Parathyroid adenoma (tissue), 2 donors: ENCODE data around the gene SEZ6L.

Source experiments
- H2AFZ ChIP-seq: fragments of 300-600 bp; sonication (generic); one replicate; pipeline ENCODE4 v1.7.0; 2017; ENCODE audit warnings: antibody characterized with exemption, mild to moderate bottlenecking
- H3K27ac ChIP-seq: fragments of 300-600 bp; sonication (generic); one replicate; pipeline ENCODE4 v1.7.0; 2017
- H3K27me3 ChIP-seq: fragments of 300-600 bp; sonication (generic); one replicate; pipeline ENCODE4 v1.7.0; 2017; ENCODE audit warnings: low read length; ENCODE audit not compliant: control insufficient read depth, insufficient read depth
- H3K36me3 ChIP-seq: fragments of 300-600 bp; sonication (generic); one replicate; pipeline ENCODE4 v1.7.0; 2017; ENCODE audit warnings: low read length; ENCODE audit not compliant: control insufficient read depth, insufficient read depth
- H3K4me1 ChIP-seq: fragments of 300-600 bp; sonication (generic); one replicate; pipeline ENCODE4 v1.7.0; 2017; ENCODE audit warnings: control low read depth
- H3K4me2 ChIP-seq: fragments of 300-600 bp; sonication (generic); one replicate; pipeline ENCODE4 v1.7.0; 2017; ENCODE audit warnings: low read length
- H3K4me3 ChIP-seq: fragments of 300-600 bp; sonication (generic); one replicate; pipeline ENCODE4 v1.7.0; 2017; ENCODE audit warnings: low read depth, low read length
- H3K79me2 ChIP-seq: fragments of 300-600 bp; sonication (generic); one replicate; pipeline ENCODE4 v1.7.0; 2017; ENCODE audit warnings: control low read depth
- H3K9ac ChIP-seq: fragments of 300-600 bp; sonication (generic); one replicate; pipeline ENCODE4 v1.7.0; 2017; ENCODE audit warnings: mild to moderate bottlenecking
- H3K9me3 ChIP-seq: fragments of 300-600 bp; sonication (generic); one replicate; pipeline ENCODE4 v1.7.0; 2017; ENCODE audit warnings: low read length; ENCODE audit not compliant: control insufficient read depth
- TF ChIP-seq, protein P1 (sequence below): fragments of 300-600 bp; sonication (generic); IDR thresholded peaks from one replicate; pipeline ENCODE4 v1.7.0; 2017; ENCODE audit warnings: antibody characterized with exemption, mild to moderate bottlenecking
- donor health status: primary hyperparathyroidism.

SEZ6L gene

GRCh38 chr22:26265281-26265680 is 96.0 kb downstream of the SEZ6L start:
- H3K36me3 ChIP-seq, result no peaks in the 10 kb centered on the region
- no peak overlapping the region for H2AFZ ChIP-seq
- H3K4me2 ChIP-seq, result no peak overlapping the region
- no peaks in the 10 kb centered on the region for H3K79me2 ChIP-seq
- no peaks in the 10 kb centered on the region for H3K27me3 ChIP-seq
- H3K9me3 ChIP-seq, result no peaks in the 10 kb centered on the region
- TF ChIP-seq, protein P1, sequence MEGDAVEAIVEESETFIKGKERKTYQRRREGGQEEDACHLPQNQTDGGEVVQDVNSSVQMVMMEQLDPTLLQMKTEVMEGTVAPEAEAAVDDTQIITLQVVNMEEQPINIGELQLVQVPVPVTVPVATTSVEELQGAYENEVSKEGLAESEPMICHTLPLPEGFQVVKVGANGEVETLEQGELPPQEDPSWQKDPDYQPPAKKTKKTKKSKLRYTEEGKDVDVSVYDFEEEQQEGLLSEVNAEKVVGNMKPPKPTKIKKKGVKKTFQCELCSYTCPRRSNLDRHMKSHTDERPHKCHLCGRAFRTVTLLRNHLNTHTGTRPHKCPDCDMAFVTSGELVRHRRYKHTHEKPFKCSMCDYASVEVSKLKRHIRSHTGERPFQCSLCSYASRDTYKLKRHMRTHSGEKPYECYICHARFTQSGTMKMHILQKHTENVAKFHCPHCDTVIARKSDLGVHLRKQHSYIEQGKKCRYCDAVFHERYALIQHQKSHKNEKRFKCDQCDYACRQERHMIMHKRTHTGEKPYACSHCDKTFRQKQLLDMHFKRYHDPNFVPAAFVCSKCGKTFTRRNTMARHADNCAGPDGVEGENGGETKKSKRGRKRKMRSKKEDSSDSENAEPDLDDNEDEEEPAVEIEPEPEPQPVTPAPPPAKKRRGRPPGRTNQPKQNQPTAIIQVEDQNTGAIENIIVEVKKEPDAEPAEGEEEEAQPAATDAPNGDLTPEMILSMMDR, result no peak
- H3K4me1 ChIP-seq, result no peaks in the 10 kb centered on the region
- no peak overlapping the region for H3K9ac ChIP-seq
- no peak overlapping the region for H3K27ac ChIP-seq
- no peak overlapping the region for H3K4me3 ChIP-seq

DNA sequence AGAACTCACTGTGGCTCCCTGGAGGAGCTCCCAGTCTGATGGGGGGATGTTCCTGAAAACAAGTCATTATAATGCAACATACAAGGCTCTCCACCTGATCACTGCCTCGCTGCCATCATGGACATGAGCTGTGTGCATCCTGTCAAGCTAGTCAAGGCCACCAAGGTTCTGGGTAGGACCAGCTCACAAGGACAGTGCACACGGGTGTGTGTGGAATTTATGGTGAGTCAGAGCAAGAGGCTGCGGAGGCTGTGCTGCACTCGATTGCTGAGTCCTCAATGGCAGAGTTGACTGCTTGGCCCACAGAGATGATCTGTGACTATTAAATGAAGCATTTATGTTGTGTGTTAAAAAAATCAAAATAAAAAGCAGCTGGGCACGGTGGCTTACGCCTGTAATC is 96.6 kb downstream of the SEZ6L start:
- H3K4me1 ChIP-seq, result no peaks in the 10 kb centered on the region
- TF ChIP-seq, protein P1, result no peak

GRCh38 chr22:26267856-26268255 is 98.6 kb downstream of the SEZ6L start:
- H3K27ac ChIP-seq, result no peak overlapping the region
- H3K36me3 ChIP-seq, result no peaks in the 10 kb centered on the region
- H3K4me3 ChIP-seq, result no peak overlapping the region
- H3K27me3 ChIP-seq, result no peaks in the 10 kb centered on the region
- H3K4me1 ChIP-seq, result no peaks in the 10 kb centered on the region
- H3K9ac ChIP-seq, result no peak overlapping the region
- H2AFZ ChIP-seq, result no peak overlapping the region
- TF ChIP-seq, protein P1, result no peak
- no peak overlapping the region for H3K4me2 ChIP-seq
- H3K9me3 ChIP-seq, result no peaks in the 10 kb centered on the region
- no peaks in the 10 kb centered on the region for H3K79me2 ChIP-seq

More for the DNA sequence above, 96.6 kb downstream of the SEZ6L start:
- Histone ChIP-seq H3K9me3 (no peaks in the 10 kb centered on the region), H3K36me3 (no peaks in the 10 kb centered on the region), H3K9ac (no peak overlapping the region), H3K27ac (no peak overlapping the region), H3K4me3 (no peak overlapping the region), H3K79me2 (no peaks in the 10 kb centered on the region), H3K27me3 (no peaks in the 10 kb centered on the region), H2AFZ (no peak overlapping the region), H3K4me2 (no peak overlapping the region)

DNA sequence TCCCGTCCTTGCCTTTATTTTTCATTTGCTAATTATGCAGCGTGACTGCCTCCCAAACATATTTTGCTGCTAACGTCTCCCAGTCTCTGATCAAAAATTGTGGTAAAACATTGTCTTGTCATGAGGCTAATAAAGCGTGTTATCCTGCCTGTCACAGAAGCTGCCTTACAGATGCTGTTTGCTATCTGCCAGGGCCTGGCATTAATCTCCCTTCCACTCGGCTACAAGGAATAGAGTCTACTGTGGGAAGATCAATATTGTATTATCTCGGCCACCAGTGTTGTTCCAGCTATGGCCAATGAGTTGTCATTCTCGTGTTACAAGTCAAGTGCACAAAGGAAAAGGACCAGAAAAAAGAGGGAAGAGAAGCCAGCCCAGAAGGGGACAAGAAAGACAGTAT is 100.3 kb downstream of the SEZ6L start:
- no peaks in the 10 kb centered on the region for H3K36me3 ChIP-seq
- no peak overlapping the region for H3K4me2 ChIP-seq
- no peaks in the 10 kb centered on the region for H3K4me1 ChIP-seq
- no peak overlapping the region for H3K27ac ChIP-seq
- no peaks in the 10 kb centered on the region for H3K79me2 ChIP-seq
- no peaks in the 10 kb centered on the region for H3K9me3 ChIP-seq
- H3K27me3 ChIP-seq, result no peaks in the 10 kb centered on the region
- no peak overlapping the region for H2AFZ ChIP-seq
- TF ChIP-seq, protein P1, result no peak
- no peak overlapping the region for H3K4me3 ChIP-seq
- no peak overlapping the region for H3K9ac ChIP-seq

DNA sequence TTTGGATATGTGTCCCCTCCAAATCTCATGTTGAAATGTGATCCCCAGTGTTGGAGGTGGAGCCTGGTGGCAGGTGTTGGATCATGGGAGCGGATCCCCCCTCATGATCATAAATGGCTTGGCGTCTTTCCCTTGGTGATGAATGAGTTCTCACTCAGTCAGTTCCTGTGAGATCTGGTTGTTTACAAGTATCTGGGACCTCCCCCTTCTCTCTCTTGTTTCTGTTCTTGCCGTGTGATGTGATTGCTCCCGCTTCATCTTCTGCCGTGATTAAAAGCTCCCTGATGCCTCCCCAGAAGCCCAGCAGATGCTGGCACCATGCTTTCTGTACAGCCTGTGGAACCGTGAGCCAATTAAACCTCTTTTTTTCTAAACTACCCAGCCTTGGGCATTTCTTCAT is 102.2 kb downstream of the SEZ6L start:
- TF ChIP-seq, protein P1, result no peak
- Histone ChIP-seq H3K4me1 (no peaks in the 10 kb centered on the region), H3K36me3 (no peaks in the 10 kb centered on the region), H2AFZ (no peak overlapping the region), H3K9ac (no peak overlapping the region), H3K27me3 (no peaks in the 10 kb centered on the region), H3K4me2 (no peak overlapping the region), H3K4me3 (no peak overlapping the region), H3K27ac (no peak overlapping the region), H3K79me2 (no peaks in the 10 kb centered on the region), H3K9me3 (no peaks in the 10 kb centered on the region)
